Endodermal cell (in vitro differentiated cells): ENCODE results near the gene RASL10A. TPM values are rescaled to one million over a fixed set of nuclear protein-coding genes. Genes with fewer than 3 reads are reported as not detected.

ENCODE experiments used
- DNase-seq: peaks from one replicate; pipeline ENCODE4 v3.0.0-alpha.2; 2017
- H3K27ac ChIP-seq: 2 replicates; pipeline ENCODE4 v1.5.1; 2013; ENCODE audit warnings: mild to moderate bottlenecking, low read depth, low read length, moderate library complexity
- H3K27me3 ChIP-seq: 2 replicates; pipeline ENCODE4 v1.6.1; 2013; ENCODE audit warnings: mild to moderate bottlenecking, low read length, moderate library complexity; ENCODE audit not compliant: insufficient read depth, control insufficient read depth, poor library complexity, severe bottlenecking
- H3K36me3 ChIP-seq: 2 replicates; pipeline ENCODE4 v1.7.0; 2013; ENCODE audit warnings: mild to moderate bottlenecking, low read length, moderate library complexity; ENCODE audit not compliant: control insufficient read depth, insufficient read depth
- H3K4me1 ChIP-seq: one replicate; pipeline ENCODE4 v1.7.0; 2013; ENCODE audit warnings: low read length; ENCODE audit not compliant: control insufficient read depth, insufficient read depth
- H3K4me3 ChIP-seq: 2 replicates; pipeline ENCODE4 v1.5.1; 2013; ENCODE audit warnings: mild to moderate bottlenecking, low read length, moderate library complexity
- H3K9ac ChIP-seq: 2 replicates; pipeline ENCODE4 v1.6.1; 2013; ENCODE audit warnings: mild to moderate bottlenecking, low read length, moderate library complexity; ENCODE audit not compliant: poor library complexity, severe bottlenecking; ENCODE audit errors: extremely low read depth
- H3K9me3 ChIP-seq: 2 replicates; pipeline ENCODE4 v1.6.1; 2013; ENCODE audit warnings: mild to moderate bottlenecking, low read length, moderate library complexity; ENCODE audit not compliant: control insufficient read depth
- H3K27ac Mint-ChIP-seq: 2 replicates; pipeline ENCODE4 v1.8.0; 2020; ENCODE audit warnings: mixed read lengths
- H3K27me3 Mint-ChIP-seq: 2 replicates; pipeline ENCODE4 v1.8.0; 2021; ENCODE audit warnings: mild to moderate bottlenecking, mixed read lengths; ENCODE audit not compliant: insufficient read depth
- H3K36me3 Mint-ChIP-seq: 2 replicates; pipeline ENCODE4 v1.8.0; 2020; ENCODE audit warnings: low read depth, mixed read lengths
- H3K4me1 Mint-ChIP-seq: 2 replicates; pipeline ENCODE4 v1.8.0; 2020; ENCODE audit warnings: mixed read lengths
- H3K4me3 Mint-ChIP-seq: 2 replicates; pipeline ENCODE4 v1.8.0; 2020; ENCODE audit warnings: mild to moderate bottlenecking, moderate library complexity, mixed read lengths
- H3K9me3 Mint-ChIP-seq: 2 replicates; pipeline ENCODE4 v1.8.0; 2020; ENCODE audit warnings: mild to moderate bottlenecking, mixed read lengths
- CTCF ChIP-seq: fragments of 200-600 bp; sonication (generic); conservative IDR thresholded peaks from 2 replicates; pipeline ENCODE4 v1.5.0; 2021; ENCODE audit warnings: antibody characterized with exemption, mild to moderate bottlenecking
- WGBS, 2 experiments: methylation state at CpG; one replicate each; pipeline versions ENCODE4 v1.1.5 to v1.1.7; 2013; ENCODE audit warnings: missing lambda C conversion rate in 2 of 2, mixed read lengths in 1 of 2; ENCODE audit not compliant: insufficient coverage in 1 of 2, insufficient read length in 1 of 2; 5-methylcytosine and 5-hydroxymethylcytosine counted together
- total RNA-seq, 2 donors: library from RNA; stranded (reverse); fragmentation: NEBNext Ultra II Directional in 1 of 2; extraction: Animal tissue kit (Norgen Biotek cat#: 25700) in 1 of 2; gene quantifications; 2 replicates in 1 of 2; 3 replicates in 1 of 2; pipeline ENCODE4 v1.2.1, GENCODE V29; 2021

The RASL10A gene
- total RNA-seq, 2 donors from 2014 or later: 1.3 TPM

GRCh38 chr22:29351891-29352290, 36.4 kb upstream of the RASL10A start:
- H3K9me3 ChIP-seq: no peaks in the 10 kb centered on the region
- Mint-ChIP-seq H3K27ac (no peak overlapping the region), H3K36me3 (peaks cover 59% of the 10 kb centered on the region), H3K27me3 (no peaks in the 10 kb centered on the region), H3K4me1 (no peaks in the 10 kb centered on the region), H3K9me3 (no peaks in the 10 kb centered on the region), H3K4me3 (no peak overlapping the region)
- no peak overlapping the region for H3K9ac ChIP-seq
- 92 to 95% methylated on average over 7 to 9 of the region's 9 CpGs for WGBS, 2 experiments
- H3K4me3 ChIP-seq: no peak overlapping the region
- no peak for DNase-seq
- no peaks in the 10 kb centered on the region for H3K4me1 ChIP-seq
- TF ChIP-seq CTCF: no peak
- H3K36me3 ChIP-seq: peaks cover 90% of the 10 kb centered on the region
- H3K27ac ChIP-seq: no peak overlapping the region
- H3K27me3 ChIP-seq: no peaks in the 10 kb centered on the region

DNA sequence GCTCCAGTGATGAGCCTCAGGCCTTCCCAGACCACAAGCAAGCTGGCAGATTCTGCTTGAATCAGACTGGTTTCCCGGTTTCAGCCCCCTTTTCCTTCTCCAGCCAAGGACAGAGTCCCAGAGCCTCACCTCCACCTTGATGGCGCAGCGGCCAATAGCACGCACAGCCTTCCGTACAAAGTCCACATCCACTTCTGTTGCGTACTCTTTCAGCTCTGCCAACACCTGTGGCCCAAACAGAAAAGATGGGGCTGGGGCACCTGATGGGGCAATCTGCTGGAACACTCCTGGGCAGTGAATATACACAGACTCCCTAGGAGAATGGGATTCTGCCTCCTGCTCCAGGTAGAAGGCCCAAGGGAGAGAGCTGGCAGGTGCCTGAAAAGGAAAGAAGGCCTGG, 35.5 kb upstream of the RASL10A start:
- Mint-ChIP-seq H3K4me3 (no peak overlapping the region), H3K36me3 (peaks cover 65% of the 10 kb centered on the region)
- peaks cover 87% of the 10 kb centered on the region for H3K36me3 ChIP-seq

DNA sequence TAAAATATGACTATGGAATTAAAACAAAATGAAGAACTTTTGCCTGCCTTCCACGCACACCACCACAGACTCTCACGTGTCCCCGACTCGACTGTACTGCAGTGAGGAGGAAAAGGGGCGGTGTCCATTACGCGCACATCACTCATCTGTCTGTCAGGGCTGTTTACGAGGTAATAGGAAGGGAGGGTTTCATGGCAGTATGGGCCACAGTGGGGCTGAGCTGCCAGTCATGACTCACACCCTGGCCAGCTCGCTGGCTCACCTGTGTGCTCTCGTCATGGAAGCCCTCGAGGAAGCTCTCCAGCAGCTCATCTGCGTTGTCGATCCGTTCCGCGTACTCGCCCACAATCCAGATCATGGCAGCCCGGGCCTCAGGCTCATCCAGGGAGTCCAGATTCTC, 33.5 kb upstream of the RASL10A start:
- H3K4me3 ChIP-seq: no peak overlapping the region
- Mint-ChIP-seq H3K4me3 (no peak overlapping the region), H3K27me3 (no peaks in the 10 kb centered on the region), H3K27ac (no peak overlapping the region), H3K4me1 (no peaks in the 10 kb centered on the region), H3K36me3 (peaks cover 66% of the 10 kb centered on the region), H3K9me3 (no peaks in the 10 kb centered on the region)
- WGBS, 2 experiments: 93 to 96% methylated on average over 16 to 18 of the region's 18 CpGs
- no peak overlapping the region for H3K9ac ChIP-seq
- H3K27me3 ChIP-seq: no peaks in the 10 kb centered on the region
- no peak overlapping the region for H3K27ac ChIP-seq
- no peaks in the 10 kb centered on the region for H3K4me1 ChIP-seq
- H3K9me3 ChIP-seq: no peaks in the 10 kb centered on the region
- peaks cover 76% of the 10 kb centered on the region for H3K36me3 ChIP-seq
- DNase-seq: no peak
- TF ChIP-seq CTCF: no peak

More for the DNA sequence above, 35.5 kb upstream of the RASL10A start:
- H3K27ac ChIP-seq: no peak overlapping the region
- TF ChIP-seq CTCF: no peak
- H3K4me1 ChIP-seq: no peaks in the 10 kb centered on the region
- no peaks in the 10 kb centered on the region for H3K27me3 ChIP-seq
- no peaks in the 10 kb centered on the region for H3K27me3 Mint-ChIP-seq
- DNase-seq: no peak
- H3K4me3 ChIP-seq: no peak overlapping the region
- H3K9me3 ChIP-seq: no peaks in the 10 kb centered on the region
- WGBS, 2 experiments: 96 to 100% methylated on average over 5 to 6 of the region's 6 CpGs
- H3K4me1 Mint-ChIP-seq: no peaks in the 10 kb centered on the region
- H3K9ac ChIP-seq: no peak overlapping the region
- H3K27ac Mint-ChIP-seq: no peak overlapping the region
- no peaks in the 10 kb centered on the region for H3K9me3 Mint-ChIP-seq
